HepG2 (cell line): ENCODE measurements around the gene CTDSP1. TPM values are rescaled to one million over a fixed set of nuclear protein-coding genes. Genes with fewer than 3 reads are reported as not detected.
A peak's percentile ranks its signal among the peaks of the same experiment; 100 is the strongest.

Experiments used
- MAZ ChIP-seq, 2 experiments: sonication (generic) in 1 of 2; formaldehyde crosslinking in 1 of 2; IDR thresholded peaks; 2 replicates each; pipeline versions ENCODE4 v1.5.0 to v1.6.1; 2012 to 2020; ENCODE audit warnings: low read depth in 2 of 2, mild to moderate bottlenecking in 2 of 2, borderline replicate concordance in 1 of 2, improper control_type of control experiment in 1 of 2, low read length in 1 of 2, missing genetic modification reagents in 1 of 2, moderate library complexity in 1 of 2
- NR2C2 ChIP-seq: sonication (generic); formaldehyde crosslinking; IDR thresholded peaks from 2 replicates; pipeline ENCODE4 v1.4.0; 2020; ENCODE audit warnings: missing genetic modification reagents, mild to moderate bottlenecking, moderate library complexity, borderline replicate concordance
- NR2F2 ChIP-seq: IDR thresholded peaks from 2 replicates; pipeline ENCODE4 v1.6.1; 2012; ENCODE audit warnings: low read depth, inconsistent platforms, borderline replicate concordance
- PITX1 ChIP-seq: sonication (generic); formaldehyde crosslinking; IDR thresholded peaks from 2 replicates; pipeline ENCODE4 v1.5.1; 2020; ENCODE audit warnings: mild to moderate bottlenecking, missing genetic modification reagents
- POLR2G ChIP-seq: fragments of 200-400 bp; formaldehyde crosslinking; IDR thresholded peaks from 2 replicates; pipeline ENCODE4 v1.6.1; 2018; ENCODE audit warnings: mild to moderate bottlenecking, low read depth, low read length, moderate library complexity
- ZNF350 ChIP-seq: sonication (generic); formaldehyde crosslinking; IDR thresholded peaks from 2 replicates; pipeline ENCODE4 v1.4.0; 2020; ENCODE audit warnings: mild to moderate bottlenecking, low read depth, missing genetic modification reagents, borderline replicate concordance
- ZNF460 ChIP-seq: sonication (generic); formaldehyde crosslinking; IDR thresholded peaks from 2 replicates; pipeline ENCODE4 v1.5.1; 2020; ENCODE audit warnings: missing genetic modification reagents, mild to moderate bottlenecking, borderline replicate concordance
- ZNF589 ChIP-seq: sonication (generic); formaldehyde crosslinking; conservative IDR thresholded peaks from 2 replicates; pipeline ENCODE4 v1.8.0; 2022; ENCODE audit warnings: mild to moderate bottlenecking, moderate library complexity, missing genetic modification reagents
- polyA plus RNA-seq, 8 experiments: library from polyadenylated mRNA; depleted of rRNA in 3 of 8; stranded (reverse) in 7 of 8; unstranded in 1 of 8; fragments of >200 nt; fragmentation: Illumina TruSeq in 4 of 8; extraction: Trizol in 4 of 8; gene quantifications; 2 replicates each; pipeline versions ENCODE4 v1.2.1 to v1.2.3, GENCODE V29; 2011 to 2016; ENCODE audit warnings: low read depth in 4 of 8, missing spikeins in 1 of 8, mixed read lengths in 1 of 8; ENCODE audit not compliant: insufficient read depth in 1 of 8
- total RNA-seq, 5 experiments: library from RNA; depleted of rRNA; stranded (reverse); fragments of >200 nt; fragmentation: Illumina TruSeq; extraction: Trizol; gene quantifications; 2 replicates each; pipeline ENCODE4 v1.2.3, GENCODE V29; 2016; ENCODE audit warnings: low read depth in 1 of 5
- TF ChIP-seq, protein P1 (sequence below): IDR thresholded peaks from 2 replicates; pipeline ENCODE4 v1.6.1; 2016; ENCODE audit warnings: mild to moderate bottlenecking
- TF ChIP-seq, protein P2 (sequence below): sonication (generic); formaldehyde crosslinking; IDR thresholded peaks from 2 replicates; pipeline ENCODE4 v1.4.0; 2020; ENCODE audit warnings: missing genetic modification reagents, mild to moderate bottlenecking, borderline replicate concordance
- TF ChIP-seq, protein P3 (sequence below): sonication (generic); formaldehyde crosslinking; IDR thresholded peaks from 2 replicates; pipeline ENCODE4 v1.5.0; 2020; ENCODE audit warnings: mild to moderate bottlenecking, missing genetic modification reagents, borderline replicate concordance
- TF ChIP-seq, protein P4 (sequence below): sonication (generic); formaldehyde crosslinking; IDR thresholded peaks from 2 replicates; pipeline ENCODE4 v1.4.0; 2020; ENCODE audit warnings: missing genetic modification reagents
- TF ChIP-seq, protein P5 (sequence below): sonication (generic); formaldehyde crosslinking; IDR thresholded peaks from 2 replicates; pipeline ENCODE4 v1.4.0; 2020; ENCODE audit warnings: missing genetic modification reagents

CTDSP1 gene
- total and polyA plus RNA-seq, 2 of the 13 experiments (the other 11 are each of a cell fraction or from before 2014, with no cell fraction given), result 91.0 to 268 TPM

DNA sequence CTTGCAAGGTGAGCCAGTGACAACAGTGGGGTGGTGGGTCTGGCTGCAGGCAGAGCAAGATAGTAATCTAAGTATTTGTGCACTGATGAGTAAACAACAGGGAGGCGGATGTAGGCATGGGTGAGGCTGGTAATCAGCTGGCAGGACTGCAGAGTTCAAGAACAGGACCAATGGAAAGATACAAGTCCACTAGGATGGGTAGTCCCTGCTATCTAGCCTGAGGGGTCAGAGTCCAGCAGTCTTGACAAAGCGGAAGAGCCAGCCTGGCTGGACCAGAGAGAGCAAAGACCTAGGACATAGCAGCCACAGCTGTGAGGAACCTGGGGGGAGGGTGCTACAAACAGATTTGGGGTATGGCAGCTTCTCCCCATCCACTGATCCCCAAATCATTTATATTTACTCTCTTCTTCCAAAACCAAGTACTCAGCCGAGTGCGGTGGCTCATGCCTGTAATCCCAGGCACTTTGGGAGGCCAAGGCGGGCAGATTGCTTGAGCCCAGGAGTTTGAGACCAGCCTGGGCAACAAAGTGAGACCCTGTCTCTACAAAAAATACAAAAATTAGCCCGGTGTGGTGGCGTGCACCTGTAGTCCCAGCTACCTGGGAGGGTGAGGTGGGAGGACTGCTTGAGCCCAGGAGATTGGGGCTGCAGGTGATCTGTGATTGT, 45.2 kb downstream of the CTDSP1 start (continued):
- TF ChIP-seq, protein P1, sequence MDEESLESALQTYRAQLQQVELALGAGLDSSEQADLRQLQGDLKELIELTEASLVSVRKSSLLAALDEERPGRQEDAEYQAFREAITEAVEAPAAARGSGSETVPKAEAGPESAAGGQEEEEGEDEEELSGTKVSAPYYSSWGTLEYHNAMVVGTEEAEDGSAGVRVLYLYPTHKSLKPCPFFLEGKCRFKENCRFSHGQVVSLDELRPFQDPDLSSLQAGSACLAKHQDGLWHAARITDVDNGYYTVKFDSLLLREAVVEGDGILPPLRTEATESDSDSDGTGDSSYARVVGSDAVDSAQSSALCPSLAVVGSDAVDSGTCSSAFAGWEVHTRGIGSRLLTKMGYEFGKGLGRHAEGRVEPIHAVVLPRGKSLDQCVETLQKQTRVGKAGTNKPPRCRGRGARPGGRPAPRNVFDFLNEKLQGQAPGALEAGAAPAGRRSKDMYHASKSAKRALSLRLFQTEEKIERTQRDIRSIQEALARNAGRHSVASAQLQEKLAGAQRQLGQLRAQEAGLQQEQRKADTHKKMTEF (CRISPR knock-in tag), result peak; percentile 96
- TF ChIP-seq PITX1 (CRISPR knock-in tag) (peak; percentile 80), NR2F2 (peak; percentile 84), MAZ (IDR thresholded peaks at IDR 0.05; ENCODE audit: borderline replicate concordance, low read depth, low read length) (peak; percentile 29; the same call in 1 of the 2 replicates), MAZ (CRISPR knock-in tag; IDR thresholded peaks at IDR 0.05; ENCODE audit: low read depth) (peak; percentile 80), ZNF350 (CRISPR knock-in tag) (peak; percentile 98), ZNF589 (peak; percentile 77; the same call in 1 of the 2 replicates), ZNF460 (CRISPR knock-in tag) (peak; percentile 54; the same call in 1 of the 2 replicates), NR2C2 (peak; percentile 90), POLR2G (peak; percentile 48; the same call in 1 of the 2 replicates)
- TF ChIP-seq, protein P2, sequence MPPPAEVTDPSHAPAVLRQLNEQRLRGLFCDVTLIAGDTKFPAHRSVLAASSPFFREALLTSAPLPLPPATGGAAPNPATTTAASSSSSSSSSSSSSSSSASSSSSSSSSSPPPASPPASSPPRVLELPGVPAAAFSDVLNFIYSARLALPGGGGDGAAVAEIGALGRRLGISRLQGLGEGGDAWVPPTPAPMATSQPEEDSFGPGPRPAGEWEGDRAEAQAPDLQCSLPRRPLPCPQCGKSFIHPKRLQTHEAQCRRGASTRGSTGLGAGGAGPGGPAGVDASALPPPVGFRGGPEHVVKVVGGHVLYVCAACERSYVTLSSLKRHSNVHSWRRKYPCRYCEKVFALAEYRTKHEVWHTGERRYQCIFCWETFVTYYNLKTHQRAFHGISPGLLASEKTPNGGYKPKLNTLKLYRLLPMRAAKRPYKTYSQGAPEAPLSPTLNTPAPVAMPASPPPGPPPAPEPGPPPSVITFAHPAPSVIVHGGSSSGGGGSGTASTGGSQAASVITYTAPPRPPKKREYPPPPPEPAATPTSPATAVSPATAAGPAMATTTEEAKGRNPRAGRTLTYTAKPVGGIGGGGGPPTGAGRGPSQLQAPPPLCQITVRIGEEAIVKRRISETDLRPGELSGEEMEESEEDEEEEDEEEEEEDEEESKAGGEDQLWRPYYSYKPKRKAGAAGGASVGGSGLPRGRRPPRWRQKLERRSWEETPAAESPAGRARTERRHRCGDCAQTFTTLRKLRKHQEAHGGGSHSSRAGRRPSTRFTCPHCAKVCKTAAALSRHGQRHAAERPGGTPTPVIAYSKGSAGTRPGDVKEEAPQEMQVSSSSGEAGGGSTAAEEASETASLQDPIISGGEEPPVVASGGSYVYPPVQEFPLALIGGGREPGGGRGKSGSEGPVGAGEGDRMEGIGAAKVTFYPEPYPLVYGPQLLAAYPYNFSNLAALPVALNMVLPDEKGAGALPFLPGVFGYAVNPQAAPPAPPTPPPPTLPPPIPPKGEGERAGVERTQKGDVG (CRISPR knock-in tag), result peak; percentile 91; the same call in 1 of the 2 replicates
- TF ChIP-seq, protein P3, sequence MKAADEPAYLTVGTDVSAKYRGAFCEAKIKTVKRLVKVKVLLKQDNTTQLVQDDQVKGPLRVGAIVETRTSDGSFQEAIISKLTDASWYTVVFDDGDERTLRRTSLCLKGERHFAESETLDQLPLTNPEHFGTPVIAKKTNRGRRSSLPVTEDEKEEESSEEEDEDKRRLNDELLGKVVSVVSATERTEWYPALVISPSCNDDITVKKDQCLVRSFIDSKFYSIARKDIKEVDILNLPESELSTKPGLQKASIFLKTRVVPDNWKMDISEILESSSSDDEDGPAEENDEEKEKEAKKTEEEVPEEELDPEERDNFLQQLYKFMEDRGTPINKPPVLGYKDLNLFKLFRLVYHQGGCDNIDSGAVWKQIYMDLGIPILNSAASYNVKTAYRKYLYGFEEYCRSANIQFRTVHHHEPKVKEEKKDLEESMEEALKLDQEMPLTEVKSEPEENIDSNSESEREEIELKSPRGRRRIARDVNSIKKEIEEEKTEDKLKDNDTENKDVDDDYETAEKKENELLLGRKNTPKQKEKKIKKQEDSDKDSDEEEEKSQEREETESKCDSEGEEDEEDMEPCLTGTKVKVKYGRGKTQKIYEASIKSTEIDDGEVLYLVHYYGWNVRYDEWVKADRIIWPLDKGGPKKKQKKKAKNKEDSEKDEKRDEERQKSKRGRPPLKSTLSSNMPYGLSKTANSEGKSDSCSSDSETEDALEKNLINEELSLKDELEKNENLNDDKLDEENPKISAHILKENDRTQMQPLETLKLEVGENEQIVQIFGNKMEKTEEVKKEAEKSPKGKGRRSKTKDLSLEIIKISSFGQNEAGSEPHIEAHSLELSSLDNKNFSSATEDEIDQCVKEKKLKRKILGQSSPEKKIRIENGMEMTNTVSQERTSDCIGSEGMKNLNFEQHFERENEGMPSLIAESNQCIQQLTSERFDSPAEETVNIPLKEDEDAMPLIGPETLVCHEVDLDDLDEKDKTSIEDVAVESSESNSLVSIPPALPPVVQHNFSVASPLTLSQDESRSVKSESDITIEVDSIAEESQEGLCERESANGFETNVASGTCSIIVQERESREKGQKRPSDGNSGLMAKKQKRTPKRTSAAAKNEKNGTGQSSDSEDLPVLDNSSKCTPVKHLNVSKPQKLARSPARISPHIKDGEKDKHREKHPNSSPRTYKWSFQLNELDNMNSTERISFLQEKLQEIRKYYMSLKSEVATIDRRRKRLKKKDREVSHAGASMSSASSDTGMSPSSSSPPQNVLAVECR (CRISPR knock-in tag), result peak; percentile 95
- TF ChIP-seq, protein P4, sequence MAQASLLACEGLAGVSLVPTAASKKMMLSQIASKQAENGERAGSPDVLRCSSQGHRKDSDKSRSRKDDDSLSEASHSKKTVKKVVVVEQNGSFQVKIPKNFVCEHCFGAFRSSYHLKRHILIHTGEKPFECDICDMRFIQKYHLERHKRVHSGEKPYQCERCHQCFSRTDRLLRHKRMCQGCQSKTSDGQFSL (CRISPR knock-in tag), result peak; percentile 64; the same call in 1 of the 2 replicates
- TF ChIP-seq, protein P5, sequence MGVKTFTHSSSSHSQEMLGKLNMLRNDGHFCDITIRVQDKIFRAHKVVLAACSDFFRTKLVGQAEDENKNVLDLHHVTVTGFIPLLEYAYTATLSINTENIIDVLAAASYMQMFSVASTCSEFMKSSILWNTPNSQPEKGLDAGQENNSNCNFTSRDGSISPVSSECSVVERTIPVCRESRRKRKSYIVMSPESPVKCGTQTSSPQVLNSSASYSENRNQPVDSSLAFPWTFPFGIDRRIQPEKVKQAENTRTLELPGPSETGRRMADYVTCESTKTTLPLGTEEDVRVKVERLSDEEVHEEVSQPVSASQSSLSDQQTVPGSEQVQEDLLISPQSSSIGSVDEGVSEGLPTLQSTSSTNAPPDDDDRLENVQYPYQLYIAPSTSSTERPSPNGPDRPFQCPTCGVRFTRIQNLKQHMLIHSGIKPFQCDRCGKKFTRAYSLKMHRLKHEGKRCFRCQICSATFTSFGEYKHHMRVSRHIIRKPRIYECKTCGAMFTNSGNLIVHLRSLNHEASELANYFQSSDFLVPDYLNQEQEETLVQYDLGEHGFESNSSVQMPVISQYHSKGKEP (CRISPR knock-in tag), result no peak
